Ectodermal cell (in vitro differentiated cells): ENCODE results near the gene ASB13.
A peak's percentile ranks its signal among the peaks of the same experiment; 100 is the strongest.

Experiments used
- H3K27ac ChIP-seq: 2 replicates; pipeline ENCODE4 v1.7.0; 2013; ENCODE audit warnings: mild to moderate bottlenecking, low read depth, low read length; ENCODE audit not compliant: insufficient read depth, poor library complexity, severe bottlenecking
- H3K27me3 ChIP-seq: 2 replicates; pipeline ENCODE4 v1.7.0; 2013; ENCODE audit warnings: mild to moderate bottlenecking, low read length; ENCODE audit not compliant: insufficient read depth, control insufficient read depth, poor library complexity, severe bottlenecking
- H3K36me3 ChIP-seq: one replicate; pipeline ENCODE4 v1.7.0; 2013; ENCODE audit warnings: low read length; ENCODE audit not compliant: control insufficient read depth, insufficient read depth
- H3K4me1 ChIP-seq: one replicate; pipeline ENCODE4 v1.7.0; 2013; ENCODE audit warnings: low read length; ENCODE audit not compliant: control insufficient read depth, insufficient read depth
- H3K4me3 ChIP-seq: 2 replicates; pipeline ENCODE4 v1.7.0; 2013; ENCODE audit warnings: low read depth, low read length, control low read depth; ENCODE audit not compliant: insufficient read depth
- H3K9me3 ChIP-seq: 2 replicates; pipeline ENCODE4 v1.7.0; 2013; ENCODE audit warnings: mild to moderate bottlenecking, low read length, moderate library complexity; ENCODE audit not compliant: control insufficient read depth
- WGBS, 2 experiments: methylation state at CpG; one replicate each; pipeline ENCODE4 v1.1.7; 2013; ENCODE audit warnings: missing lambda C conversion rate in 2 of 2; 5-methylcytosine and 5-hydroxymethylcytosine counted together

Gene ASB13

GRCh38 chr10:5670662-5671375, 4.4 kb upstream of the ASB13 start:
- WGBS, 2 experiments = 84 to 88% methylated on average over 8 of the region's 8 CpGs
- no peaks in the 10 kb centered on the region for H3K9me3 ChIP-seq
- no peaks in the 10 kb centered on the region for H3K36me3 ChIP-seq
- H3K4me3 ChIP-seq = no peak overlapping the region
- no peak overlapping the region for H3K27ac ChIP-seq
- H3K27me3 ChIP-seq = peaks cover 30% of the 10 kb centered on the region
- no peaks in the 10 kb centered on the region for H3K4me1 ChIP-seq

DNA sequence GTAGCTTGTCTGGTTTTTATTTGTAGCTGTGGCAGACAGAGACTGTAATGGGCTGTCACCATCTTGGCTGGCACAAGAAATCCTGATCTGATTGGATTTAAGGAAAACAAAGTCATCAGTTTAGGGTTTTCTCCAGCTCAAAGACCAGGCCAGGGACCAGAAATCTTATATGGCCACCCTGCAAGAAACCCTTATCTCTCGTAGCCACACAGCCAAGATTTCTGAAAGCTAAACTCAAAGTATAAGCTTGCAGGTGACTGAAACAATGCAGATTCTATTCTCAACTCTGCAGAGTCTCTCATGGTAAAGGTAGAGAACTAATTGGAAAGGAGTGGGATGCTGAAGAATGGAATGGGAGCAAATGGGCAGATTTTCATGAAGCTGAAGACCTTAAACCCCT, 3.2 kb upstream of the ASB13 start:
- Histone ChIP-seq H3K9me3 (no peaks in the 10 kb centered on the region), H3K36me3 (no peaks in the 10 kb centered on the region), H3K4me1 (no peaks in the 10 kb centered on the region), H3K27ac (no peak overlapping the region), H3K27me3 (peaks cover 35% of the 10 kb centered on the region), H3K4me3 (no peak overlapping the region)
- WGBS, 2 experiments = 83 to 92% methylated on average over 1 of the region's 1 CpG

DNA sequence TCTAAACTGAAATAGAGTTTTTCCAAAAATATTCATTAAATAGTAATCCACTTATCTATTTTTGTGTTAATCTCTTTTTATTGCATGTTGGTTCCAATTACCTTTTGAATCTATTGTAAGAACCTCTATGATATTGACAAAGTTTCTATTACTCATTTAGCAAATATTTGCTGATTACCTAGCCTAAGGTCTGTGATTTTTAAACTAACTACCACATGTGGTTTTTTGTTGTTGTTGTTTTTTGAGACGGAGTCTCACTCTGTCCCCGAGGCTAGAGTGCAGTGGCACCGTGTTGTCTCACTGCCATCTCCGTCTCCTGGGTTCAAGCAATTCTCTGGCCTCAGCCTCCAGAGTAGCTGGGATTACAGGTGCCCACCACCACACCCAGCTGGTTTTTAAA, 2.0 kb upstream of the ASB13 start:
- Histone ChIP-seq H3K9me3 (no peaks in the 10 kb centered on the region), H3K4me3 (no peak overlapping the region), H3K36me3 (no peaks in the 10 kb centered on the region), H3K27me3 (peaks cover 35% of the 10 kb centered on the region), H3K27ac (no peak overlapping the region), H3K4me1 (no peaks in the 10 kb centered on the region)
- 89 to 90% methylated on average over 4 of the region's 4 CpGs for WGBS, 2 experiments

DNA sequence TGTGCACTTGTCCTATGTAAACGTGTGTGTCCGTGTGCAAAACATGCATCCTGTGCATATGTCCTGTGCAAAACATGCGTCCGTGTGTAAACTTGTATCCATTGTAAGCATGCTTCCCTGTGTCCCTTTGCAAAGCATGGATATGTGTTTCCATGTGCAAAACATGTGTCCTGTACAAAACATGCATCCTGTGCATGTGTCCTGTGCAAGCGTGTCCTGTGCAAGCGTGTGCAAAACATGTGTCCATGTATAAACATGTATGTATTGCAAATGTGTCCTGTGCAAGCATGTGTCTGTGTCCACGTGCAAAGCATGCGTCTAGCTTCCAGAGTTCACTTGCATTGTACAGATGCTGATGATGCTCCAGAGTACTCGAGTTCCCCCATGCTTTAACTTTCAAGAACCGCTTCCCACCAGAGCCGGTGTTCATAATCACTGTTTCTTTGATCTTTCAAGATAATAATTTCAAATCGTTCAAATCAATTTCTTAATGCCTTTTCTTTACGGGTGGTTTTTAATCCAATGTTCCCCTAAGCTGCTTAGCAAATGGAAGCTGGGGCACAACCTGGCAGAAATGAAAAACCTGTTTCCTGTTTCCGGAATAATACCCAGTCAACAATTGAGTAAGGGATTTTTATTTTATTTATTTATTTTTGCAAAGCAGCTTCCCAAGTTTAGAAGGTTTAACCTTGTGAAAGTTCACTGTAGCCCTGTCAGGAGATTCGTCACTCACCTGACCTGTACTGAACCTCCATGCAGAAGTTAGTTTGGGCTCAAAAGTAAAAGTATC, 641 bp upstream of the ASB13 start:
- WGBS, 2 experiments = 66 to 70% methylated on average over 14 to 15 of the region's 15 CpGs
- H3K27ac ChIP-seq = no peak overlapping the region
- no peaks in the 10 kb centered on the region for H3K9me3 ChIP-seq
- H3K4me1 ChIP-seq = peaks cover 6% of the 10 kb centered on the region
- H3K36me3 ChIP-seq = no peaks in the 10 kb centered on the region
- H3K27me3 ChIP-seq = peaks cover 35% of the 10 kb centered on the region
- peak overlapping the region; percentile 86 for H3K4me3 ChIP-seq

DNA sequence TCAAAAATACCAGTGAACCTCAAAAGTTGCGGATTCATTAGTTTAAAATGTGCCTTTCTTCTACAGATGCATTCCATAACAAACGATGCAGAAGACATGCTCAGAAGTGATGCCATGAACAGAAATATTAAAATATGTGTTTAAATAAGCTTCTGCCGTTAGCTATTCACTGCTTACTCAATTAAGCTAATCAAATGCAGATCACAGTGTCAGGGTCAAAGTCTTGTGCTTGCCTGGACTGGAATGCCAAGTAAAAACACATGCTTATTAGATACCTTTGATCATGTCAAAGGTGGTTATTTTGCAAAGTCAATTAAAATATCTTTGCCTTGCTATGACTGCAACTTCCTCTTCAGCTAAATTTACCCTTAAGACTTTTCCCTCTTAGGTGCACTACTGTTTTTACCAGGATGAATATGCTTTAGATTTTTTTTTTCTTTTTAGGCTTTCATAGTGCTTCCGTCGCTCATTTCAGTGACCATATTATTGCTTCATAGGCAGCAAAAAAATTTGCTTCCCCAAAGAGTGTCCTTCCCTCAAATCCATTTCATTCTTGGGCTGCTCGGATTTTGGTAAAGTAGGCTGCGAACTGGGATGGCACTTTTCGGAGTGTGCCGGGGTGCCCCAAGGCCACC, 905 bp downstream of the ASB13 start:
- peaks cover 35% of the 10 kb centered on the region for H3K27me3 ChIP-seq
- H3K36me3 ChIP-seq = no peaks in the 10 kb centered on the region
- peaks cover 6% of the 10 kb centered on the region for H3K4me1 ChIP-seq
- no peak overlapping the region for H3K27ac ChIP-seq
- H3K4me3 ChIP-seq = peak overlapping the region; percentile 86
- 45% methylated on average over 9 of the region's 9 CpGs for WGBS, 2 experiments
- H3K9me3 ChIP-seq = no peaks in the 10 kb centered on the region

- H3K36me3 ChIP-seq = no peaks in the 10 kb centered on the region
- no peaks in the 10 kb centered on the region for H3K9me3 ChIP-seq
- H3K4me3 ChIP-seq = no peak overlapping the region
- H3K4me1 ChIP-seq = peaks cover 21% of the 10 kb centered on the region
- WGBS, 2 experiments = 50 to 51% methylated on average over 12 of the region's 12 CpGs
- peaks cover 32% of the 10 kb centered on the region for H3K27me3 ChIP-seq
- no peak overlapping the region for H3K27ac ChIP-seq
Measured at GRCh38 chr10:5663692-5664427, 2.5 kb downstream of the ASB13 start.

DNA sequence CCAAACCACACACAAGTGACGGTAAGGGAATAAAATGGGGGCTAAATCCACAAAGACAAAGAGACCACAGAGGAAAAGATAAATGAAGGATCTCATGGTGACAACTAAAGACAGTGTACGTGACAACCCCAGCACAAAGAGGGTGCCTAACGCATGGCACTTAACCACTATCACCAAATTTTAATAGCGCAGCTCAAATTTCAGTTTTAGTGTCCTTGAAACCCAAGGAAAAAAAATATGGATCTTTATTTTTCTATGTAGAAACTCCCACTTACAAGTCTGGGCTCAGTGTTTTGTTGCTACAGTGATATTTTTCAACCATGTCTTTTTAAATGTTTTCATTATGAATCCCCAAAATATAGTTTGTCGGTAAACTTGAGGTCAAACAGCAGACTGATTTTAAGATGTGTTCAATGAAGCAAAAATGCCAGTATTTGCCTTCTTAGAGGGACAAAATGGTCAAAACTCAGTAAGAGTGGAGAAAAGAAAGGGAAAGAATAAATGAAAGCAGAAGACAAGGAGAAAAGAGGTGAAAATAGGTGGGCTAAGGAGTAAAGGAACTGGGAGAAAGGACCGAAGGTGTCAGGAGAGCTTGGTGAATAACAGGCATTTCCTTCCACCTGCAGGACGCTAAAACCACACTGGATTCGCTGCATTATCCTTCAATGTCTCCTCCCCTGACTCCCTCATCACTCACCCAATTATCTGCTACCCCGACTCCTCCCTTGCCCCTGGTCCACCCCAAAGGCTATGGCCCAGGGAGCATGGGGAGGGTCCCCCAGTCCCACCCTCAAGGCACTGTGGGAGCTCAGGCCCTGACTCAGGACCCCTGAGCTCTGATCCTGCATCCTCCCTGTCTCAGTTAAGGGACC, 3.5 kb downstream of the ASB13 start:
- Histone ChIP-seq H3K36me3 (no peaks in the 10 kb centered on the region), H3K9me3 (no peaks in the 10 kb centered on the region), H3K27me3 (peaks cover 23% of the 10 kb centered on the region), H3K27ac (no peak overlapping the region), H3K4me1 (peaks cover 24% of the 10 kb centered on the region), H3K4me3 (no peak overlapping the region)
- 80 to 84% methylated on average over 9 of the region's 9 CpGs for WGBS, 2 experiments

DNA sequence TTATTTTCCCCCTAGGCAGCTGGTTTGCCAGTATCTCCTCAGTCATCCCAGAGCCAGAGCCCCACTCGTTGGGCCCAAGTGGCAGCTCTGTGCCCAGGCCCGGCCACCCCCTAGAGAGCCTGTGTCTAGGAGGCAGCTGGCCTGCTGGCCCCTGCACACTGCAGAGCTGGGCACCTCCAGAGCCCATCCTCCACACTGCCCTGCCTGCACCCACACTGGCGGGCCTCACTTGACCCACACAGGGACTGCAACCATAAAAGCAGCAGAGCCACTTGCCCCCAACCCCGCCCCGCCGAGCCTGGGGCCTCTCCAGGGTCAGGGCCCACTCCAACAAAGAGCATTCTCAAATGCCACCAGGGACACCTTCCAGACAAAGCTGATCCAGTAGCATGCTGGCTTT, 5.4 kb downstream of the ASB13 start:
- WGBS, 2 experiments = 85 to 87% methylated on average over 6 of the region's 6 CpGs
- H3K9me3 ChIP-seq = no peaks in the 10 kb centered on the region
- H3K4me1 ChIP-seq = peaks cover 24% of the 10 kb centered on the region
- no peaks in the 10 kb centered on the region for H3K36me3 ChIP-seq
- H3K4me3 ChIP-seq = no peak overlapping the region
- no peak overlapping the region for H3K27ac ChIP-seq
- peaks cover 7% of the 10 kb centered on the region for H3K27me3 ChIP-seq

DNA sequence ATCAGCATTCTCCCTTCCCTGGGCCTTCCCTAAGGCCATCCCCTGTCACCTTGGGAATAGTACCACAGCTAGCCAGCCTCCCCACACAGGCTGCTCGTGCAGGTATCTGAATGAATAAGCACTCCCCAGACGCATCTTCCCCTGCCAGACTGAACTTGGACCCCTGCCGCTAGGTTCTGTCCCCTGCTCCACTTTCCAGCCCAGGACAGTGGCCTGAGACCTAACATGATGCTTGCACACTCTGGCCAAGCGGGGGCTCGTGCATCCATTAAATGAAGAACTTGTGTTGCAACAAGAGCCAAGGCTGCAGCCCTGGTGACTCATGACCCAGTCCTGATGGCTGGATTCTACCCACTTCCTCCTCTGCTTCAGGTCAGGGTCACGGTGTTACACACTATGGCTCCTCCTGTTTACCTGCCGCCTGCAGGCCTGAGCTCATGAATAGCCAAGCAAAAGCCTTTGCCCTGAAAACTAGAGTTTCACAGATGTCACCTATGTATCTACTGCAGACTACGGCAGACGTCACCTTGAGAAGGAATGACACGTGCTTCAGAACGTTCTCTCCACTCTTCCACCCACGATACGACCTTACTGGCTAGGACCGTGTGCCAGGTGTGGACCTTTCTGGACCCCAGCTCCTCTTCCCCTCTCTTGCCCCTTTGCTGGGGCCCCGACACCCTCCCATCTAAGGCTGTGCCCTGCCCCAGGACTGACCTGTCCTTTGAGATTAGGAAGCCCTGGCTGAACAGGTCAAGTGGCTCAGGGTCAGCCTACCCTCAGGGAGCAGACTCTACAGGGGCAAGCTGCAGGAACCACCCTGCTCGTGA, 6.5 kb downstream of the ASB13 start:
- no peaks in the 10 kb centered on the region for H3K9me3 ChIP-seq

More for the DNA sequence above, 6.5 kb downstream of the ASB13 start:
- Histone ChIP-seq H3K4me3 (no peak overlapping the region), H3K27ac (no peak overlapping the region), H3K4me1 (peaks cover 24% of the 10 kb centered on the region), H3K27me3 (no peaks in the 10 kb centered on the region), H3K36me3 (no peaks in the 10 kb centered on the region)
- 72 to 73% methylated on average over 16 of the region's 16 CpGs for WGBS, 2 experiments
